Muscle of leg (tissue), 11 donors: Measurements from ENCODE around the gene GLUL. TPM values are rescaled to one million over a fixed set of nuclear protein-coding genes. Genes with fewer than 3 reads are reported as not detected.

ENCODE experiments used
- DNase-seq: peaks from one replicate; pipeline ENCODE4 v3.0.0; 2013
- H3K27ac ChIP-seq: one replicate; pipeline ENCODE4 v1.5.1; 2013; ENCODE audit warnings: mild to moderate bottlenecking, low read length, control low read depth
- H3K27me3 ChIP-seq: one replicate; pipeline ENCODE4 v1.6.1; 2013; ENCODE audit warnings: low read length; ENCODE audit not compliant: control insufficient read depth, insufficient read depth
- H3K36me3 ChIP-seq: one replicate; pipeline ENCODE4 v1.6.1; 2013; ENCODE audit warnings: low read length; ENCODE audit not compliant: control insufficient read depth, insufficient read depth
- H3K4me1 ChIP-seq: one replicate; pipeline ENCODE4 v1.6.1; 2013; ENCODE audit warnings: low read length; ENCODE audit not compliant: control insufficient read depth, insufficient read depth
- H3K4me3 ChIP-seq: one replicate; pipeline ENCODE4 v1.5.1; 2013; ENCODE audit warnings: low read length, control low read depth
- H3K9me3 ChIP-seq: replicated peaks from 2 replicates; pipeline ENCODE4 v1.6.1; 2013; ENCODE audit warnings: low read depth, low read length; ENCODE audit not compliant: control insufficient read depth
- whole genome bisulfite sequencing: methylation state at CpG from one replicate; pipeline ENCODE4 v1.1.5; 2013; ENCODE audit warnings: missing lambda C conversion rate; ENCODE audit not compliant: insufficient coverage; 5-methylcytosine and 5-hydroxymethylcytosine counted together
- polyA plus RNA-seq, 8 donors: library from polyadenylated mRNA; unstranded; fragments of 120-200 nt; gene quantifications; one replicate each; pipeline versions ENCODE4 v1.2.1 to v1.2.3, GENCODE V29; 2013; ENCODE audit warnings: inconsistent platforms in 1 of 8, low replicate concordance in 1 of 8; ENCODE audit not compliant: insufficient read length in 8 of 8, insufficient read depth in 1 of 8
- total RNA-seq: library from RNA; stranded (reverse); fragments of 120-200 nt; gene quantifications from one replicate; pipeline ENCODE4 v1.2.4, GENCODE V29; 2013

The GLUL gene
- total and polyA plus RNA-seq, 9 donors = 238 to 417 (median 287) TPM

DNA sequence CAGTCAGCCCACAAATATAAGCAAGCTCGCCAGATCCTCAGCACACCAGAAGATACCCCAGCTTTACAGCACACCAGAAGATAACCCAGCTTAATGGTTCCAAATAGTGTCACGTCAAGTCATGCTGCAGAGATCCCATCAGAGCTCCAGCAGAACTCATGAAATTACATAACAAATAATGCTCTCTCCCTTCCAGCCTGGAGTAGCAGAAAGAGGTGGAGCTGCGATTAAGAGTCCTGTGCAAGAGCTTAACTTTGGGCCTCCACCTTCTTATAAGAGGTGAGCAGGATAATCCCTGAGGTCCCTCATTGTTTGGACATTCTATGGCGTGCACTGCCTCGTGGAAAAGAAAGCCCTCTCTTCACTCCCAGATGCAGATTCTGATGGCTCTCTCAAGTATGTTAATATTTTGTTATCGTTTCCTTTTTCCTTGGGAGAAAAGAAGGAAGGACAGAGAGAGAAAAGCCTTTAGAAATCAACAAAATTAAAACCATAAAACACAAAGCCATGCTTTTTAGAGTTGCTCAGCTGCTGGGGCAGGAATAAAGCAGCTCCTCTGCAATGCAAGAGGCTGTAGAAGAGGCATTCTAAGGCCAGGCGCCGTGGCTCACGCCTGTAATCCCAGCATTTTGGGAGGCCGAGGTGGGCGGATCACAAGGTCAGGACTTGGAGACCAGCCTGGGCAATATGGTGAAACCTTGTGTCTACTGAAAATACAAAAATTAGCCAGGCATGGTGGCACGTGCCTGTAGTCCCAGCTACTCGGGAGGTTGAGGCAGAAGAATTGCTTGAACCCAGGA, 59.1 kb downstream of the GLUL start:
- H3K27ac ChIP-seq = no peak overlapping the region
- H3K9me3 ChIP-seq = no peaks in the 10 kb centered on the region
- H3K36me3 ChIP-seq = no peaks in the 10 kb centered on the region
- H3K4me3 ChIP-seq = no peak overlapping the region
- DNase-seq = no peak
- H3K4me1 ChIP-seq = peaks cover 19% of the 10 kb centered on the region
- 79% methylated on average over 6 of the region's 13 CpGs for WGBS
- H3K27me3 ChIP-seq = peaks cover 2% of the 10 kb centered on the region

Other genes with a start within 250 kb of the GLUL start
- gene TEDDM1, start 8.9 kb upstream of the GLUL start, total RNA-seq = not detected
- under 1 TPM in 1 of 8 donors, not detected in 7; 0.14 TPM for gene TEDDM1, start 8.9 kb upstream of the GLUL start, polyA plus RNA-seq
- gene RGSL1, start 58.4 kb upstream of the GLUL start, total RNA-seq = not detected
- gene RGSL1, start 58.4 kb upstream of the GLUL start, polyA plus RNA-seq = under 1 TPM in 1 of 8 donors, not detected in 7; 0.43 TPM
- 6.7 TPM for gene RNASEL, start 197.5 kb upstream of the GLUL start, total RNA-seq
- 1 to 10 TPM; 2.6 to 6.3 (median 3.7) TPM for gene RNASEL, start 197.5 kb upstream of the GLUL start, polyA plus RNA-seq
- gene RGS16, start 212.6 kb upstream of the GLUL start, total RNA-seq = 8.2 TPM
- gene RGS16, start 212.6 kb upstream of the GLUL start, polyA plus RNA-seq = 10 to 100 TPM in 2 of 8 donors, 1 to 10 TPM in 6; 5.4 to 17.4 (median 9.2) TPM